Fibroblast of gingiva (primary cell): ENCODE results near the gene MAB21L4.
"Not testable (repeated sequence)": the region's sequence is repeated elsewhere in the genome, so short reads cannot be mapped to it uniquely, and the experiment has no call there.

Source experiments
- DNase-seq: peaks from one replicate; pipeline ENCODE4 v3.0.0-alpha.2; 2011; ENCODE audit warnings: low read depth

Gene MAB21L4

GRCh38 chr2:240858871-240859270 is 37.1 kb downstream of the MAB21L4 start:
- DNase-seq, result no peak

- DNase-seq, result no peak
These were observed 37.6 kb downstream of the MAB21L4 start for GRCh38 chr2:240858321-240858720.

- DNase-seq, result no peak
These were observed 38.6 kb downstream of the MAB21L4 start for GRCh38 chr2:240857039-240858008.

- DNase-seq, result no peak
These were observed 39.6 kb downstream of the MAB21L4 start for GRCh38 chr2:240856151-240856980.

GRCh38 chr2:240855670-240856069 is 40.3 kb downstream of the MAB21L4 start:
- DNase-seq, result no peak

GRCh38 chr2:240852671-240853314 is 43.2 kb downstream of the MAB21L4 start:
- DNase-seq, result no peak

GRCh38 chr2:240851078-240851991 is 44.6 kb downstream of the MAB21L4 start:
- DNase-seq, result peak; percentile 66

- DNase-seq, result no peak
These were observed 45.2 kb downstream of the MAB21L4 start for GRCh38 chr2:240850756-240851077.

GRCh38 chr2:240850026-240850425 is 45.9 kb downstream of the MAB21L4 start:
- no peak for DNase-seq

- DNase-seq, result no peak
These were observed 46.9 kb downstream of the MAB21L4 start for GRCh38 chr2:240848900-240849680.

- DNase-seq, result no peak
These were observed 48.1 kb downstream of the MAB21L4 start for GRCh38 chr2:240847817-240848216.

GRCh38 chr2:240846873-240847595 is 48.9 kb downstream of the MAB21L4 start:
- no peak for DNase-seq

- DNase-seq, result not testable (repeated sequence)
These were observed 49.6 kb downstream of the MAB21L4 start for GRCh38 chr2:240846309-240846708.

- peak; percentile 56 for DNase-seq
These were observed 55.4 kb downstream of the MAB21L4 start for GRCh38 chr2:240840435-240841060.

- DNase-seq, result no peak
These were observed 56.5 kb downstream of the MAB21L4 start for GRCh38 chr2:240839152-240840143.

GRCh38 chr2:240837621-240838020 is 58.3 kb downstream of the MAB21L4 start:
- no peak for DNase-seq

- DNase-seq, result peak; percentile 52
These were observed 59.0 kb downstream of the MAB21L4 start for GRCh38 chr2:240836781-240837467.
